Body of pancreas (tissue), 4 donors: ENCODE measurements around the gene BBOF1. TPM values are rescaled to one million over a fixed set of nuclear protein-coding genes. Genes with fewer than 3 reads are reported as not detected.

ENCODE experiments used
- ATAC-seq: fragments of 150-250 bp; one replicate; pipeline ENCODE4 v1.9.1; 2016
- DNase-seq, 4 donors: peaks; one replicate each; pipeline ENCODE4 v3.0.0-alpha.2; 2019
- H3K27ac ChIP-seq, 4 donors: fragments of 200-600 bp; sonication (generic); 1 replicate in 3 of 4; 2 replicates in 1 of 4; pipeline versions ENCODE4 v1.5.1 to v1.6.1; 2016 to 2019; ENCODE audit warnings: mild to moderate bottlenecking in 1 of 4, mixed read lengths in 1 of 4, moderate library complexity in 1 of 4
- H3K27me3 ChIP-seq, 2 donors: fragments of 200-600 bp; sonication (generic); one replicate each; pipeline ENCODE4 v1.6.0; 2016; ENCODE audit warnings: mild to moderate bottlenecking in 1 of 2
- H3K36me3 ChIP-seq, 2 donors: fragments of 200-600 bp; sonication (generic); replicated peaks in 1 of 2; 2 replicates each; pipeline ENCODE4 v1.5.1; 2016; ENCODE audit warnings: low read depth in 2 of 2; ENCODE audit not compliant: insufficient read depth in 1 of 2
- H3K4me1 ChIP-seq: fragments of 200-600 bp; sonication (generic); one replicate; pipeline ENCODE4 v1.6.0; 2016
- H3K4me3 ChIP-seq, 2 donors: fragments of 200-600 bp; sonication (generic); 1 replicate in 1 of 2; 2 replicates in 1 of 2; pipeline ENCODE4 v1.5.1; 2016 to 2019
- H3K9me3 ChIP-seq, 3 donors: fragments of 200-600 bp; sonication (generic); 1 replicate in 2 of 3; 2 replicates in 1 of 3; pipeline ENCODE4 v1.5.1; 2016
- CTCF ChIP-seq, 7 experiments: fragments of 450-650 bp in 4 of 7; fragments of 200-600 bp in 3 of 7; sonication (generic) in 3 of 7; IDR thresholded peaks; one replicate each; pipeline ENCODE4 v1.5.1; 2016 to 2019; ENCODE audit warnings: antibody characterized with exemption in 7 of 7
- POLR2A ChIP-seq, 3 donors: fragments of 450-650 bp; IDR thresholded peaks; one replicate each; pipeline ENCODE4 v1.6.1; 2016; ENCODE audit warnings: antibody characterized with exemption in 3 of 3, mild to moderate bottlenecking in 2 of 3
- WGBS, 2 donors: methylation state at CpG; one replicate each; pipeline ENCODE4 v1.1.5; 2017; 5-methylcytosine and 5-hydroxymethylcytosine counted together
- intact Hi-C: fragments of 100-400 bp; cut with DNase I; formaldehyde crosslinking; loops from one replicate; pipeline ENCODE4 v1.15.1; 2023
- total RNA-seq, 2 donors: library from RNA; depleted of rRNA; stranded (reverse); fragments of >200 nt; gene quantifications; one replicate each; pipeline ENCODE4 v1.1.0, GENCODE V29; 2016

Gene BBOF1
- total RNA-seq, 2 donors from 2014 or later = 1.6 to 2.9 TPM

- peaks cover 48% of the 10 kb centered on the region for H3K4me1 ChIP-seq
- no peaks in the 10 kb centered on the region for H3K9me3 ChIP-seq
- no peak overlapping the region for H3K27ac ChIP-seq
- H3K36me3 ChIP-seq = no peaks in the 10 kb centered on the region
- DNase-seq (no peak), ATAC-seq (no peak)
- intact Hi-C loops = no loop called here
- no peaks in the 10 kb centered on the region for H3K27me3 ChIP-seq
- WGBS, 2 donors = 68 to 72% methylated on average over 3 of the region's 3 CpGs
- H3K4me3 ChIP-seq = no peak overlapping the region
- TF ChIP-seq POLR2A (IDR thresholded peaks at IDR 0.05) (no peak), CTCF (IDR thresholded peaks at IDR 0.05) (no peak)
These were observed 64.0 kb downstream of the BBOF1 start for GRCh38 chr14:74083161-74083560.

- WGBS, 2 donors = 0% methylated on average over 15 of the region's 15 CpGs
These were observed 64.7 kb downstream of the BBOF1 start for GRCh38 chr14:74083784-74084276.

GRCh38 chr14:74084277-74085046, 65.3 kb downstream of the BBOF1 start, which contains the start of the genes ALDH6A1 and LIN52:
ALDH6A1 (minus strand) TSS chr14:74084453; CDS start chr14:74084394, 59 bp downstream.
LIN52 (plus strand) TSS chr14:74084956; CDS start chr14:74084975, 19 bp downstream.
- intact Hi-C loops = no loop called here
- TF ChIP-seq POLR2A (IDR thresholded peaks at IDR 0.05) = peak; percentile 98
- TF ChIP-seq CTCF (IDR thresholded peaks at IDR 0.05) = peak in 4 of 7 experiments; percentile 14 to 30 (median 24)
- WGBS, 2 donors = 0% methylated on average over 27 to 46 of the region's 46 CpGs
- peaks cover 48% of the 10 kb centered on the region for H3K4me1 ChIP-seq
- DNase-seq (peak; percentile 100), ATAC-seq (peak; percentile 96)
- H3K27ac ChIP-seq = peak within 1 kb of the TSS; percentile 87 to 97 (median 91)
- H3K4me3 ChIP-seq = peak within 1 kb of the TSS; percentile 65 to 93
- H3K9me3 ChIP-seq = no peaks in the 10 kb centered on the region
- H3K27me3 ChIP-seq = no peaks in the 10 kb centered on the region
- no peaks in the 10 kb centered on the region for H3K36me3 ChIP-seq

More at GRCh38 chr14:74083784-74084276, 64.7 kb downstream of the BBOF1 start:
- ATAC-seq = peak; percentile 14
- TF ChIP-seq POLR2A (IDR thresholded peaks at IDR 0.05) = no peak
- no peak for TF ChIP-seq CTCF (IDR thresholded peaks at IDR 0.05)
- no peak for DNase-seq
- Histone ChIP-seq H3K4me1 (peaks cover 48% of the 10 kb centered on the region), H3K4me3 (peak overlapping the region; percentile 58 to 65), H3K27me3 (no peaks in the 10 kb centered on the region), H3K9me3 (no peaks in the 10 kb centered on the region), H3K36me3 (no peaks in the 10 kb centered on the region), H3K27ac (peak overlapping the region; percentile 84 to 97 (median 91))
- intact Hi-C loops = no loop called here

- TF ChIP-seq CTCF (IDR thresholded peaks at IDR 0.05) (no peak), POLR2A (IDR thresholded peaks at IDR 0.05) (no peak)
- peak; percentile 1 for ATAC-seq
- Histone ChIP-seq H3K36me3 (no peaks in the 10 kb centered on the region), H3K9me3 (no peaks in the 10 kb centered on the region), H3K27me3 (no peaks in the 10 kb centered on the region), H3K4me3 (peak overlapping the region; percentile 46 to 93), H3K4me1 (peaks cover 48% of the 10 kb centered on the region), H3K27ac (peak overlapping the region; percentile 42 to 93 (median 82))
- whole genome bisulfite sequencing, 2 donors = 0 to 1% methylated on average over 23 to 26 of the region's 26 CpGs
- intact Hi-C loops = no loop called here
- DNase-seq = peak in 1 of 4 donors; percentile 8
These were observed 66.0 kb downstream of the BBOF1 start for GRCh38 chr14:74085047-74085637.
